GM23338 (cell line): ENCODE measurements around the gene DNAJC6. TPM values are rescaled to one million over a fixed set of nuclear protein-coding genes. Genes with fewer than 3 reads are reported as not detected.
A peak's percentile ranks its signal among the peaks of the same experiment; 100 is the strongest.

Experiments used
- ATAC-seq: fragments of 200-7000 bp; cut with Tn5 transposase; 3 replicates; pipeline ENCODE4 v1.9.1; 2020
- DNase-seq: peaks from one replicate; pipeline ENCODE4 v3.0.0-alpha.2; 2015; ENCODE audit warnings: low spot score
- H2AFZ ChIP-seq: fragments of 200-600 bp; sonication (generic); 2 replicates; pipeline ENCODE4 v1.8.0; 2016; ENCODE audit warnings: antibody characterized with exemption, mild to moderate bottlenecking, moderate library complexity
- H3F3A ChIP-seq: fragments of 200-600 bp; sonication (generic); replicated peaks from 2 replicates; pipeline ENCODE4 v1.8.0; 2017; ENCODE audit warnings: antibody characterized with exemption, mixed run types, low read depth
- H3K27ac ChIP-seq: fragments of 200-600 bp; sonication (generic); 2 replicates; pipeline ENCODE4 v1.6.1; 2016; ENCODE audit warnings: low read depth
- H3K27me3 ChIP-seq: fragments of 200-600 bp; sonication (generic); 2 replicates; pipeline ENCODE4 v1.8.0; 2016; ENCODE audit warnings: mild to moderate bottlenecking, mixed run types, moderate library complexity; ENCODE audit not compliant: insufficient read depth
- H3K36me3 ChIP-seq: fragments of 200-600 bp; sonication (generic); 2 replicates; pipeline ENCODE4 v1.8.0; 2016; ENCODE audit warnings: mild to moderate bottlenecking; ENCODE audit not compliant: insufficient read depth
- H3K4me1 ChIP-seq: fragments of 200-600 bp; sonication (generic); 2 replicates; pipeline ENCODE4 v1.8.0; 2016; ENCODE audit warnings: mild to moderate bottlenecking, moderate library complexity; ENCODE audit not compliant: insufficient read depth
- H3K4me2 ChIP-seq: fragments of 200-600 bp; sonication (generic); 2 replicates; pipeline ENCODE4 v1.7.1; 2017; ENCODE audit warnings: mixed run types
- H3K4me3 ChIP-seq: fragments of 200-600 bp; sonication (generic); 2 replicates; pipeline ENCODE4 v1.6.1; 2016; ENCODE audit warnings: mixed run types
- H3K79me2 ChIP-seq: fragments of 200-600 bp; sonication (generic); replicated peaks from 2 replicates; pipeline ENCODE4 v1.8.0; 2017; ENCODE audit warnings: mild to moderate bottlenecking; ENCODE audit not compliant: insufficient read depth
- H3K9me2 ChIP-seq: fragments of 200-600 bp; sonication (generic); 2 replicates; pipeline ENCODE4 v1.8.0; 2017; ENCODE audit not compliant: insufficient read depth
- H4K20me1 ChIP-seq: fragments of 200-600 bp; sonication (generic); replicated peaks from 2 replicates; pipeline ENCODE4 v1.8.0; 2017; ENCODE audit warnings: mild to moderate bottlenecking; ENCODE audit not compliant: insufficient read depth
- H3K27ac Mint-ChIP-seq: 2 replicates; pipeline ENCODE4 v1.8.0; 2020; ENCODE audit warnings: inconsistent platforms, mild to moderate bottlenecking, moderate library complexity, mixed read lengths
- H3K27me3 Mint-ChIP-seq: 3 replicates; pipeline ENCODE4 v1.8.0; 2022; ENCODE audit warnings: low read depth, mild to moderate bottlenecking, moderate library complexity, mixed read lengths, inconsistent platforms; ENCODE audit not compliant: insufficient read depth, poor library complexity
- H3K36me3 Mint-ChIP-seq: 3 replicates; pipeline ENCODE4 v1.8.0; 2021; ENCODE audit warnings: low read depth, mild to moderate bottlenecking, inconsistent platforms, moderate library complexity, mixed read lengths
- H3K4me1 Mint-ChIP-seq: 3 replicates; pipeline ENCODE4 v1.8.0; 2020; ENCODE audit warnings: mild to moderate bottlenecking, inconsistent platforms, mixed read lengths
- H3K4me3 Mint-ChIP-seq: 3 replicates; pipeline ENCODE4 v1.8.0; 2021; ENCODE audit warnings: moderate library complexity, mild to moderate bottlenecking, inconsistent platforms, mixed read lengths
- H3K9me3 Mint-ChIP-seq: 3 replicates; pipeline ENCODE4 v1.8.0; 2020; ENCODE audit warnings: moderate library complexity, mild to moderate bottlenecking, inconsistent platforms, mixed read lengths
- CREB1 ChIP-seq: fragments of 250-450 bp; sonication (Bioruptor Pico); IDR thresholded peaks from 2 replicates; pipeline ENCODE4 v1.5.0; 2020; ENCODE audit warnings: low read depth, mild to moderate bottlenecking, moderate library complexity
- CTCF ChIP-seq, 2 experiments: fragments of 200-600 bp in 1 of 2; sonication (generic) in 1 of 2; conservative IDR thresholded peaks; 2 replicates each; pipeline versions ENCODE4 v1.5.1 to v1.6.1; 2016 to 2017; ENCODE audit warnings: antibody characterized with exemption in 2 of 2, low read depth in 2 of 2, mild to moderate bottlenecking in 2 of 2, moderate library complexity in 1 of 2
- ETS1 ChIP-seq: IDR thresholded peaks from 2 replicates; pipeline ENCODE4 v1.6.1; 2016; ENCODE audit warnings: antibody characterized with exemption
- EZH2 ChIP-seq: fragments of 200-600 bp; sonication (generic); IDR thresholded peaks from one replicate; pipeline ENCODE4 v1.8.0; 2017; ENCODE audit warnings: antibody characterized with exemption, mild to moderate bottlenecking, low read depth; ENCODE audit not compliant: unreplicated experiment
- NANOG ChIP-seq: IDR thresholded peaks from 2 replicates; pipeline ENCODE4 v1.6.1; 2016; ENCODE audit warnings: antibody characterized with exemption, borderline replicate concordance
- POLR2AphosphoS5 ChIP-seq: IDR thresholded peaks from 2 replicates; pipeline ENCODE4 v1.6.1; 2016; ENCODE audit warnings: antibody characterized with exemption, low read depth
- STAT1 ChIP-seq: IDR thresholded peaks from one replicate; pipeline ENCODE4 v1.6.1; 2016; ENCODE audit warnings: antibody characterized with exemption; ENCODE audit not compliant: unreplicated experiment
- ZNF462 ChIP-seq: fragments of 250-450 bp; sonication (Bioruptor Pico); IDR thresholded peaks from 2 replicates; pipeline ENCODE4 v1.5.0; 2020; ENCODE audit warnings: mild to moderate bottlenecking, moderate library complexity
- polyA plus RNA-seq: library from polyadenylated mRNA; unstranded; fragments of >200 nt; fragmentation: Nextera tagmentation; extraction: Ambion mirVana; gene quantifications from 2 replicates; pipeline ENCODE4 v1.2.1, GENCODE V29; 2016
- total RNA-seq: library from RNA; depleted of rRNA; stranded (reverse); fragments of >200 nt; shearing (Covaris generic); gene quantifications from 2 replicates; pipeline ENCODE4 v1.2.3, GENCODE V29; 2014

Gene DNAJC6
- total and polyA plus RNA-seq, 2 experiments from 2014 or later: 2.4 to 7.4 TPM

DNA sequence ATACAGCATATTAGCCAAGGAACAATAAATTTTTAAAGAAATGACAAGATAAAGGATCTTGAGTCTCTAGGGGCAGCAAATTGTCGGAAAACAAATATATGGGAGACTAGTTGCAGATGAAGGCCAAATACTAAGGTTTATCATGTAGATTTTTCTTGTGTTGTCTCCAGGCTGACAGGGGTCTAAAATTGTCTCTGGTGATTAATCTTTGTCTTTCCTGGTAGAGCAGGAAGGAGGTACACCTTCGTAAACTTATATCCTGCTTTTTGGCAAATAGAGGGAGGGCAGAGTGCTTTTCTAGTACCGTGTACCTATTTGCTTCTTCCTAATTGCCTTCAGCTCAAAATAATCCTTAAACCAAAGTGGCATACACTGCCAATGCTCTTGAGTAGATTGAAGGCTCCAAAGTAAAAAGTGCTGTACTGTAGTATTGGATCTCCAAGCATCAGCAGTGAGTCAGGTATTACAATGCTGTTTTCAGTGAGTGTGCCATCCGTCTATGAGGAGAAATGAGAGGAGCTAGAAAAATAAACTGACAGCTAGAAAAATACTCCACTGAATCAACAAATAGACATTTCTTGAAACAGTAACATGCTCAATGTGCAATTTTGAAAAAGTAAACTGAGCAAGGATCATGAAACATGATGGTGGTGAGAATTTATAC lies 109.3 kb downstream of the DNAJC6 start:
- Histone ChIP-seq H3K9me2 (no peaks in the 10 kb centered on the region), H3K36me3 (no peaks in the 10 kb centered on the region), H3K4me2 (peak overlapping the region; percentile 86), H3K27me3 (no peaks in the 10 kb centered on the region), H3K4me1 (peaks cover 27% of the 10 kb centered on the region), H3K27ac (peak overlapping the region; percentile 95), H3K79me2 (peaks cover 24% of the 10 kb centered on the region), H3F3A (peaks cover 11% of the 10 kb centered on the region; the same call in 1 of the 2 replicates), H3K4me3 (peak overlapping the region; percentile 71), H2AFZ (peak overlapping the region; percentile 67), H4K20me1 (no peaks in the 10 kb centered on the region)
- TF ChIP-seq ETS1 (no peak), CTCF (conservative IDR thresholded peaks at IDR 0.05; ENCODE audit: low read depth in 2 of 2) (no peak), CREB1 (CRISPR knock-in tag) (no peak), POLR2AphosphoS5 (no peak), STAT1 (no peak), NANOG (no peak), EZH2 (no peak)
- Mint-ChIP-seq H3K36me3 (no peaks in the 10 kb centered on the region), H3K27me3 (peaks cover 3% of the 10 kb centered on the region), H3K27ac (peak overlapping the region; percentile 41; the same call in 1 of the 2 replicates), H3K4me1 (peaks cover 25% of the 10 kb centered on the region), H3K4me3 (no peak overlapping the region; the same call in 2 of the 3 replicates), H3K9me3 (peaks cover 6% of the 10 kb centered on the region; the same call in 1 of the 3 replicates)
- DNase-seq (no peak), ATAC-seq (no peak)

DNA sequence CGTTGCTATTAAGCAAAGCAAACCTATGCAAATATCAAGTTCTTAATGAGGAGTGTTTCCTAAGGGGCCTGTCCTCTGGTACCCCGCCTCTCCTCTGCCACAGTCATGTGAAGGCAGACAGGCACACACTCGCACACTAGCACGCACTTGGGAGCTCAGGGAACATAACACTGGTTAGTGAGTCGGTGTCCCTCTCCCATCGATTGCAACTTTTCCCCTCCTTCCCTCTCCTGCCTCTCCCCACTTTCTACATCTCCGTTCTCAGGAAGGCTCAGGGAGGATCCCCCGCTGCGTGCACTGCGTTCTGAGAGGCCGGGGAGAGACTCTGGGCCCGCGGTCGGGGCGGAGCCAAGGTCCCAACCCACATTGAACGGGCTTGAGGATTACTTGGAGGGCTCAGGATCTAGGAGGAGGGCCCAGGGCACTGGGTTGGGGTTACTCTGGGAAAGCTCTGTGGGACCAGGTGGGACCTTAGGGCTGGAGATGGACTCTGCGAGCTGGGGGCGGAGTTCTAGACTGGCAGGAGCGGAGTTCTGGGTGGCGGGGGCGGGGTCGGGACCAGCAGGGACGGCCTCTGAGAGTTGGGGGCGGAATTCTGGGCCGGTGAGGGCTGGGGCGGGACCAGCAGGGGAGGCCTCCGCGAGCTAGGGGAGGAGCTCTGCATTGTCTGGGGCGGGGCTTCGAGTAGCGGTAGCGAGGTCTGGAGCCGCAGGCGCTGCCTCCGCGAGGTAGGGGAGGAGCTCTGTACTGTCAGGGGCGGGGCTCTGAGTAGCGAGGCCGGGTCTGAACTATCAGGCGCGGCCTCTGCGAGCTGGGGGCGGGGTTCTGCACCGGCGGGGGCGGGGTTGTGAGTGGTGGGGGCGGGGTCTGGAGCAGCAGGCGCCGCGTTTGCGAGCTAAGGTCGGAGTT lies 110.6 kb downstream of the DNAJC6 start:
- Histone ChIP-seq H3K36me3 (no peaks in the 10 kb centered on the region), H3K4me1 (peaks cover 32% of the 10 kb centered on the region), H3K4me3 (peak overlapping the region; percentile 82), H3K27me3 (no peaks in the 10 kb centered on the region), H3K27ac (peak overlapping the region; percentile 95), H3K9me2 (no peaks in the 10 kb centered on the region), H4K20me1 (no peaks in the 10 kb centered on the region), H2AFZ (peak overlapping the region; percentile 67), H3K79me2 (peaks cover 37% of the 10 kb centered on the region), H3K4me2 (peak overlapping the region; percentile 86), H3F3A (peaks cover 11% of the 10 kb centered on the region; the same call in 1 of the 2 replicates)
- H3K27me3 Mint-ChIP-seq: peaks cover 3% of the 10 kb centered on the region
- peak overlapping the region; percentile 95 for H3K27ac Mint-ChIP-seq
- H3K36me3 Mint-ChIP-seq: no peaks in the 10 kb centered on the region
- H3K9me3 Mint-ChIP-seq: peaks cover 6% of the 10 kb centered on the region; the same call in 1 of the 3 replicates
- H3K4me1 Mint-ChIP-seq: peaks cover 33% of the 10 kb centered on the region; the same call in 2 of the 3 replicates
- DNase-seq (peak; percentile 99), ATAC-seq (peak; percentile 81)
- H3K4me3 Mint-ChIP-seq: no peak overlapping the region; the same call in 2 of the 3 replicates
- TF ChIP-seq ZNF462 (CRISPR knock-in tag): 0 out of 2 replicates have a peak, but pooled peaks have one; percentile 13
- no peak; the same call in none of the 2 replicates for TF ChIP-seq POLR2AphosphoS5
